NB4 (cell line): ENCODE data around the gene MAP4.

Source experiments
- POLR2A ChIP-seq: IDR thresholded peaks from 2 replicates; pipeline ENCODE4 v1.6.1; 2011; ENCODE audit warnings: mild to moderate bottlenecking; ENCODE audit not compliant: insufficient read length; ENCODE audit errors: extremely low read depth
- TF ChIP-seq, protein P1 (sequence below): IDR thresholded peaks from one replicate; pipeline ENCODE4 v1.5.1; 2012; ENCODE audit warnings: low read depth, low read length
- TF ChIP-seq, protein P2 (sequence below): IDR thresholded peaks from 2 replicates; pipeline ENCODE4 v1.6.1; 2011; ENCODE audit warnings: low read depth, low read length

- TF ChIP-seq POLR2A: no peak
- TF ChIP-seq, protein P1, sequence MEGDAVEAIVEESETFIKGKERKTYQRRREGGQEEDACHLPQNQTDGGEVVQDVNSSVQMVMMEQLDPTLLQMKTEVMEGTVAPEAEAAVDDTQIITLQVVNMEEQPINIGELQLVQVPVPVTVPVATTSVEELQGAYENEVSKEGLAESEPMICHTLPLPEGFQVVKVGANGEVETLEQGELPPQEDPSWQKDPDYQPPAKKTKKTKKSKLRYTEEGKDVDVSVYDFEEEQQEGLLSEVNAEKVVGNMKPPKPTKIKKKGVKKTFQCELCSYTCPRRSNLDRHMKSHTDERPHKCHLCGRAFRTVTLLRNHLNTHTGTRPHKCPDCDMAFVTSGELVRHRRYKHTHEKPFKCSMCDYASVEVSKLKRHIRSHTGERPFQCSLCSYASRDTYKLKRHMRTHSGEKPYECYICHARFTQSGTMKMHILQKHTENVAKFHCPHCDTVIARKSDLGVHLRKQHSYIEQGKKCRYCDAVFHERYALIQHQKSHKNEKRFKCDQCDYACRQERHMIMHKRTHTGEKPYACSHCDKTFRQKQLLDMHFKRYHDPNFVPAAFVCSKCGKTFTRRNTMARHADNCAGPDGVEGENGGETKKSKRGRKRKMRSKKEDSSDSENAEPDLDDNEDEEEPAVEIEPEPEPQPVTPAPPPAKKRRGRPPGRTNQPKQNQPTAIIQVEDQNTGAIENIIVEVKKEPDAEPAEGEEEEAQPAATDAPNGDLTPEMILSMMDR: no peak
- TF ChIP-seq, protein P2, sequence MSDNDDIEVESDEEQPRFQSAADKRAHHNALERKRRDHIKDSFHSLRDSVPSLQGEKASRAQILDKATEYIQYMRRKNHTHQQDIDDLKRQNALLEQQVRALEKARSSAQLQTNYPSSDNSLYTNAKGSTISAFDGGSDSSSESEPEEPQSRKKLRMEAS: no peak
Measured at GRCh38 chr3:48014358-48014757, 1.9 kb downstream of the MAP4 start.
